ENCODE data around the gene GTF2F2.
A peak's percentile ranks its signal among the peaks of the same experiment; 100 is the strongest.

Gene GTF2F2

GRCh38 chr13:45086484-45086883 lies 33.8 kb upstream of the GTF2F2 start:
- in situ Hi-C loops (cut with HindIII; ENCODE audit: low sequenced_read_pairs): no loop called here
- no peak for TF ChIP-seq CTCF (IDR thresholded peaks at IDR 0.05; ENCODE audit: low read depth, low read length)
- no peak overlapping the region for H3K4me3 ChIP-seq (ENCODE audit: low read depth, low read length)
- DNase-seq (ENCODE audit: low read depth, low spot score): no peak

GRCh38 chr13:45092663-45093062 lies 27.6 kb upstream of the GTF2F2 start:
- peak; percentile 23 for DNase-seq (ENCODE audit: low read depth, low spot score)
- in situ Hi-C loops (cut with HindIII; ENCODE audit: low sequenced_read_pairs): no loop called here
- no peak for TF ChIP-seq CTCF (IDR thresholded peaks at IDR 0.05; ENCODE audit: low read depth, low read length)
- no peak overlapping the region for H3K4me3 ChIP-seq (ENCODE audit: low read depth, low read length)

- no peak for TF ChIP-seq CTCF (IDR thresholded peaks at IDR 0.05; ENCODE audit: low read depth, low read length)
- in situ Hi-C loops (cut with HindIII; ENCODE audit: low sequenced_read_pairs): no loop called here
- no peak overlapping the region for H3K4me3 ChIP-seq (ENCODE audit: low read depth, low read length)
- DNase-seq (ENCODE audit: low read depth, low spot score): no peak
Observed at GRCh38 chr13:45100573-45101262, 19.6 kb upstream of the GTF2F2 start.

- no peak for TF ChIP-seq CTCF (IDR thresholded peaks at IDR 0.05; ENCODE audit: low read depth, low read length)
- no peak overlapping the region for H3K4me3 ChIP-seq (ENCODE audit: low read depth, low read length)
- DNase-seq (ENCODE audit: low read depth, low spot score): no peak
- in situ Hi-C loops (cut with HindIII; ENCODE audit: low sequenced_read_pairs): no loop called here
Observed at GRCh38 chr13:45101327-45102018, 18.8 kb upstream of the GTF2F2 start.

GRCh38 chr13:45102136-45102507 lies 18.2 kb upstream of the GTF2F2 start:
- no peak for TF ChIP-seq CTCF (IDR thresholded peaks at IDR 0.05; ENCODE audit: low read depth, low read length)
- in situ Hi-C loops (cut with HindIII; ENCODE audit: low sequenced_read_pairs): no loop called here
- no peak overlapping the region for H3K4me3 ChIP-seq (ENCODE audit: low read depth, low read length)
- DNase-seq (ENCODE audit: low read depth, low spot score): no peak

- H3K4me3 ChIP-seq (ENCODE audit: low read depth, low read length): no peak overlapping the region
- no peak for TF ChIP-seq CTCF (IDR thresholded peaks at IDR 0.05; ENCODE audit: low read depth, low read length)
- no peak for DNase-seq (ENCODE audit: low read depth, low spot score)
- in situ Hi-C loops (cut with HindIII; ENCODE audit: low sequenced_read_pairs): no loop called here
Observed at GRCh38 chr13:45103449-45103848, 16.9 kb upstream of the GTF2F2 start.
